Stimulated activated CD4-positive, alpha-beta T cell treated with anti-CD3 and anti-CD28 coated beads, Interleukin-2, amount 100 ng/mL, for 24 hours (primary cell): ENCODE data around the gene CHCHD1.
A peak's percentile ranks its signal among the peaks of the same experiment; 100 is the strongest.
"Not testable (repeated sequence)": the region's sequence is repeated elsewhere in the genome, so short reads cannot be mapped to it uniquely, and the experiment has no call there.

Experiments
- DNase-seq, 2 donors: peaks; one replicate each; pipeline ENCODE4 v3.0.0-alpha.2; 2020

The CHCHD1 gene

DNA sequence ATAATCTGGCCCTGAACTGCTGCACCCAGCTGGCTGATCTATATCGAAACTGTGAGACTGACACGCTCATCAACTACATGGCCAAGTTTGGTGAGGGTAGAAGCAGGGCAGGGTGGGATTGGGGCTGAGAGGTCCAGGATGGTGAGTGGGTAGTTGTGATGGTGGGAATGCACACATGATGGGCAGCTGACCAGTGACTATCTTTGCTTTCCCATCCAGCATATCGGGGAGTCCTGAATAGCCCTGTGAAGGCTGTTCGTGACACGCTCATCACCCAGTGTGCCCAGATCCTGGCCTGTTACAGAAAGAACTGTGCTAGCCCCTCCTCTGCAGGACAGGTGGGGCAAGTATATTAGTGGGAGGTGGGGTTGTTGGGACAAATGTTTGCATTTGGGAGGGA is 12.5 kb upstream of the CHCHD1 start:
- DNase-seq: no peak

DNA sequence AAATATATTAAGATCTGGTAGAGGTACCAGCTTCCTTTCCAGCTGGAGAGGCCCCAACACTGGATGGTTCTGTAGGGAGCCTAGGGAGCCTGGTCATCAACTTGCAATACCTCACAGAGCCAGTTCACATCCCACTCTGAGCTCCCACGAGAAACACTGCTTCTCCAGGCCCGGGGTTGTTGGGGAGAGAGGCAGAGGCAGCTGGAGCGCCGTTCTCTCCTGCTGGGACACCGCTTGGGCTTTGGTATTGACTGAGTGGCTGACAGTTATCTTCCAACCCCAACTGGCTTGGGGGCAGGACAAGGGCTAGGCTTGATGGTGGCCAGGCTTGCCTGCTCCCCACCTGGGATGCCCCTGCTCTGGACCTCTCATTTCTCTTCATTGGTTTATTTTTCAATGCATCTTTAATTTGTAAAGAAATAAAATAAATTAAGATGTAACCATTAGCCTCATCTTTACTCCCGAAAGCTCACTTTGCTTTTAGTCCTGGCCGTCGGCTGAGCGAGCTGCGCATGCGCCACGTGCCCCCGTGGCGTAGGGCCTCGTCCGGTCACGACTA is 10.0 kb upstream of the CHCHD1 start:
- DNase-seq: peak in 1 of 2 donors; percentile 85

DNA sequence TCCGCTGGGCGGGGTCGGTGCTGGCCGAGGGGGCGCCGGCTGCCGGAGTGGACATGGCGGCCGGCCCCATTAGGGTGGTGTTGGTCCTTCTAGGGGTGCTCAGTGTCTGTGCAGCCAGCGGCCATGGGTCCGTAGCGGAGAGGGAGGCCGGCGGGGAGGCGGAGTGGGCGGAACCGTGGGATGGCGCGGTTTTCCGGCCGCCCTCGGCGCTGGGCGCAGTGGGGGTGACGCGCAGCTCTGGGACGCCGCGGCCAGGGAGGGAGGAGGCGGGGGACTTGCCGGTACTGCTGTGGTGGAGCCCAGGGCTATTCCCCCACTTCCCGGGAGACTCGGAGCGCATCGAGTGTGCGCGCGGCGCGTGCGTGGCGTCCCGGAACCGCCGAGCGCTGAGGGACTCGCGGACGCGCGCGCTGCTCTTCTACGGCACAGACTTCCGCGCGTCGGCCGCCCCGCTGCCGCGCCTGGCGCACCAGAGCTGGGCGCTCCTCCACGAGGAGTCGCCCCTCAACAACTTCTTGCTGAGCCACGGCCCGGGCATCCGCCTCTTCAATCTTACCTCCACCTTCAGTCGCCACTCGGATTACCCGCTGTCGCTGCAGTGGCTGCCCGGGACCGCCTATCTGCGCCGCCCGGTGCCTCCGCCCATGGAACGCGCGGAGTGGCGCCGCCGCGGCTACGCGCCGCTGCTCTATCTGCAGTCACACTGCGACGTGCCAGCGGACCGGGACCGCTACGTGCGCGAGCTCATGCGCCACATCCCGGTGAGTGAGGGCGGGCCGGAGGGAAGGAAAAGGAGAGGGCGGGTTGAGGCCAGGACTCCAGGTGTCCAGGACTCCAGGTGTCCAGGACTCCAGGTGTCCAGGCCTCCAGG is 9.3 kb upstream of the CHCHD1 start:
- peak; percentile 78 to 84 for DNase-seq

- peak; percentile 34 to 40 for DNase-seq
Observed at GRCh38 chr10:73773152-73773879, 8.5 kb upstream of the CHCHD1 start.

DNA sequence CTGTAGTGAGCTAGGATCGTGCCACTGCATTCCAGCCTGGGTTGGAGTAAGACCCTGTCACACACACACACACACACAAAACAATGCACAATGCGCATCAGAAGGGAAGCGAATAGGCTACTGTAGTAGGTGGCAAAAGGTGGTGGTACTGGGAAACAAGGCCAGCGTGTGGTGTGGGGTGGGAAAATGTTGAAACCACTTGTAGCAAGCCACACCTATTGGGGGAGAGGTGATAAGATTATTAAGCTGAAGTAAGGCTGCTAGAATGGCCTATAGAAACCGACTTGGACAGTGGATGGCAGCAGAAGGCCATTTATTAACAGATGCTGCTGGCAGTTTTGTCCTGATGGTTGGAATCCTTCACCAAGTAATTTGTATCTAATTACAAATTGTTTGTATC is 7.2 kb upstream of the CHCHD1 start:
- no peak for DNase-seq

DNA sequence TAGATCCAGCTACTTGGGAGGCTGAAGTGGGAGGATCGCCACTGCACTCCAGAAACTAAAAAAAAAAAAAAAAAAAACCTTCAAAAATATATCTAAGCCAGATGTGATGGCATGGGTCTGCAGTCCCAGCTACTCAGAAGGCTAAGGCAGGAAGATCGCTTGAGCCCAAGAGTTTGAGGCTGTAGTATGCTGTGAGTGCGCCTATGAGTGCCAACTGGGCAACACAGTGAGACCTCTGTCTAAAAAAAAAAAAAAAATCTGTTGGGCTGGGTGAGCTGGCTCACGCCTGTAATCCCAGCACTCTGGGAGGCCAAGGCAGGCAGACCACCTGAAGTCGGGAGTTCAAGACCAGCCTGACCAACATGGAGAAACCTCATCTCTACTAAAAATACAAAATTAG is 2.8 kb upstream of the CHCHD1 start:
- no peak for DNase-seq

DNA sequence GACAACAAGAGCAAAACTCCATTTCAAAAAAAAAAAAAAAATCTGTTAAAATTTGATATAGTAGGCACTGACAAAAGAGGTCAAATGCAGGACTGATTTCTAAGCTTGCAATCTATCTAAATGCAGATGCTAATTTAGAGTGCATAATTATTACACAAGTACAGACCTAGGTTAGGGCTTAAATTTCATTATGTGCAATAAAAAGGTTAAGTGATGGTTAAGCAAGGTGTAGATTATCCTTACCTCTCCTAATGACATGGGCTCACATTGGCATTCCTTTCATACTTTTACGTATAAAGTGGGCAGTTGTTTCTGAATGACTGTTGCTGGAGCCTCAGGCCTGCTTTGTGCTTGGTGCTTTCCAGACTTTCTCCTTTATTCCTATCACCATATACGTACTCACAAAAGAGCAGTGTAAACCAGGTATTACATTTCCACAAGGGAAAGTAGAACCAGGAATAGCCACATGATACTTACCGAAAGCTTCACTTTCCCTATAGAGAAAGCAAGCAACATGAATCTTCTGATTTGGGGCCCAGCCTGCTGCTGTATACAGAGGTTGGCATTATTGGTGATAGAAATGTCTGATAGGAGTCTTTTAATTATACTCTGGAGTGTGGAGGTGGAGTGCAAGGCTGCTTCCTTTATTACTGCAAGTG is 2.2 kb upstream of the CHCHD1 start:
- DNase-seq: no peak

DNA sequence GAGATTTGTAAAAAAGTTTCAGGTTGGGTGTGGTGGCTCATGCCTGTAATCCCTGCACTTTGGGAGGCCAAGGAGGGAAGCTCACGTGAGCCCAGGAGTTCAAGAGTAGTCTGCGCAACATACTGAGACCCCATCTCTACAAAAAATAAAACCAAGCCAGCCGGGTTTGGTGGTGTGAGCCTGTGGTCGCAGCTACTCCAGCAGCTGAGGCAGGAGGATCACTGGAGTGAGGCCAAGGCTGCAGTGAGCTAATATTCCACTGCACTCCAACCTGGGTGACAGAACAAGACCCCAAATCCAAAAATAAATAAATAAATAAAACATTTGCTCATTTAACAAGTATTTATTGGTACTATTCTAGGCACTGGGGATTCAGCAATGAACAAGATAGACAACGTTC is 1.5 kb upstream of the CHCHD1 start:
- no peak for DNase-seq

DNA sequence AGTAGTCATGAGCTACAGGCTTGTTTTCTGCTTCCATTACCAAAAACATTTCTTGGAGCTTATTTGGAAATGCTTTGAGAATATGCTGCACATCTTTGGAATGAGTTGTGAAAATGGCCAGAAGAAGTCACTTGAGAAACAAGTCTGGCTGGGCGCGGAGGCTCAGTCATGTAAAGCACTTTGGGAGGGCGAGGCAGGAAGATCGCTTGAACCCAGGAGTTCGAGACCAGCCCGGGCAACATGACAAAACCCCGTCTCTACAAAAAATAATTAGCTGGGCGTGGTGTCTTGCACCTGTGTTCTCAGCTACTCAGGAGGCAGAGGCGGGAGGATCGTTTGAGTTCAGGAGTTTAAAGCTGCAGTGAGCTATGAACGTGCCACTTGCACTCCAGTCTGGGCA is 882 bp upstream of the CHCHD1 start:
- DNase-seq: no peak

GRCh38 chr10:73781548-73781878 is 335 bp upstream of the CHCHD1 start:
- DNase-seq: no peak

GRCh38 chr10:73782749-73783085 is 869 bp downstream of the CHCHD1 start:
- no peak for DNase-seq

DNA sequence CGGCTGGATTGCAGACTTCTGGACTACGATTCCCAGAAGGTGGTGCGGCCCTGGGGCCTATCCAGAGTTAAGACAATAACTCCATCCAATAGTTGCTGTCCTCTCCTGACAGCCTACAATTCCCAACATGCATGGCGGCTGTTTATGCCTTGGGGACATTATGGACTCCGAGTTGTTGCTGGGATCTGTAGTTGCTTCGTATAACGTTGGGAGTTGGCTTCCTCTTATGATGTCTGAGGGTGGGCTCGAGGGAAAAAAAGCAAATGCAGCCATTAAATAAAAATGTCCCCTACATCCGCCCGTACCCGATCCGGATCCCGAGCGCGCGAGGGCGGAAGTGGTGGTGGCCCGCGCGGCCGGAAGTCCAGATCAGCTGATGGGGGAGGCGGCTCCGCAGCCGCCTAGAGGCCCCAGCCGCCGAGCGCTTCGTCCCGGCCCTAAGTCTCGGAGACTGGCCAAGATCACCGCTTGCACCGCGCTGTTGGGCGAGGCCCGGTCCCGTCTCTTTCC is 3.4 kb downstream of the CHCHD1 start, which contains the start of gene ZSWIM8:
TSS of gene ZSWIM8 (plus strand) at position 396 of the 510 bp plus-strand sequence. CDS start 273 bp downstream, outside the sequence.
- DNase-seq: peak; percentile 85

GRCh38 chr10:73785721-73786511 is 4.1 kb downstream of the CHCHD1 start:
- DNase-seq: peak; percentile 48 to 54

- DNase-seq: no peak
Observed at GRCh38 chr10:73786512-73786885, 4.7 kb downstream of the CHCHD1 start.

GRCh38 chr10:73787031-73787800 is 5.4 kb downstream of the CHCHD1 start:
- DNase-seq: not testable (repeated sequence)

GRCh38 chr10:73788864-73789658 is 7.2 kb downstream of the CHCHD1 start:
- no peak for DNase-seq

DNA sequence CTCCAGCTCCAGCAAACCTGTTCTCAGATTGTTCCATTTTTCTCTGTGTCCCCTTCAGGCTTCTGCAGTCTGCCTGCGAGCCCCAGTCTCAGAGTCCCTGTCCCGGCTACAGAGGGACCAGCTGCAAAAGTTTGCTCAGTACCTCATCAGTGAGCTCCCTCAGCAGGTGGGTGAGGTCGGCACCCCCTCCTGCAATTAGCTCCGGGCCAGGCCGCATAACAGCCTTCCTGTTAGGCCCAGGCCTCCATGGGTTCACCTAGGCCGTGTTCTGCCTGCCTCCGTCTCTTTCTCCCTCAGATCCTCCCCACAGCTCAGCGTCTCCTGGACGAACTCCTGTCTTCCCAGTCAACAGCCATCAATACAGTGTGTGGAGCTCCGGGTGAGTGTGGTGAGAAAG is 7.8 kb downstream of the CHCHD1 start:
- DNase-seq: no peak

GRCh38 chr10:73790886-73791625 is 9.2 kb downstream of the CHCHD1 start:
- no peak for DNase-seq

GRCh38 chr10:73791871-73792400 is 10.1 kb downstream of the CHCHD1 start:
- DNase-seq: no peak

GRCh38 chr10:73793456-73793855 is 11.6 kb downstream of the CHCHD1 start:
- DNase-seq: no peak
